Activated CD4-positive, alpha-beta memory T cell treated with anti-CD3 and anti-CD28 coated beads, Interleukin-2, amount 10 ng/mL, durations not matched to agents 7 days and 5 days (primary cell): ENCODE data around the gene LRCOL1. TPM values are rescaled to one million over a fixed set of nuclear protein-coding genes. Genes with fewer than 3 reads are reported as not detected.

Source experiments
- CTCF ChIA-PET: fragments of 350-600 bp; sonication (Branson Sonifier 250); formaldehyde crosslinking; loops from one replicate; lab custom pipeline; 2021; ENCODE audit warnings: antibody characterized with exemption, inconsistent platforms; lab: Charles Lee
- POLR2A ChIA-PET: fragments of 350-600 bp; sonication (Branson Sonifier 250); formaldehyde crosslinking; loops from one replicate; lab custom pipeline; 2021; ENCODE audit warnings: antibody characterized with exemption; lab: Charles Lee
- DNase-seq: peaks from one replicate; pipeline ENCODE4 v3.0.0-alpha.2; 2020
- H3K27ac Mint-ChIP-seq: one replicate; pipeline ENCODE4 v1.8.0; 2021; ENCODE audit warnings: mild to moderate bottlenecking, mixed read lengths
- H3K27me3 Mint-ChIP-seq: one replicate; pipeline ENCODE4 v1.8.0; 2021; ENCODE audit warnings: mixed read lengths
- H3K36me3 Mint-ChIP-seq: one replicate; pipeline ENCODE4 v1.8.0; 2021; ENCODE audit warnings: low read depth, mixed read lengths
- H3K4me1 Mint-ChIP-seq: one replicate; pipeline ENCODE4 v1.8.0; 2021; ENCODE audit warnings: mixed read lengths
- H3K4me3 Mint-ChIP-seq: one replicate; pipeline ENCODE4 v1.8.0; 2021; ENCODE audit warnings: mild to moderate bottlenecking, mixed read lengths
- H3K9me3 Mint-ChIP-seq: one replicate; pipeline ENCODE4 v1.8.0; 2021; ENCODE audit warnings: mixed read lengths
- total RNA-seq, 2 experiments: library from RNA; stranded (reverse); gene quantifications; one replicate each; pipeline ENCODE4 v1.2.3, GENCODE V29; 2021

Gene LRCOL1
- total RNA-seq, 2 experiments from 2014 or later, result not detected

DNA sequence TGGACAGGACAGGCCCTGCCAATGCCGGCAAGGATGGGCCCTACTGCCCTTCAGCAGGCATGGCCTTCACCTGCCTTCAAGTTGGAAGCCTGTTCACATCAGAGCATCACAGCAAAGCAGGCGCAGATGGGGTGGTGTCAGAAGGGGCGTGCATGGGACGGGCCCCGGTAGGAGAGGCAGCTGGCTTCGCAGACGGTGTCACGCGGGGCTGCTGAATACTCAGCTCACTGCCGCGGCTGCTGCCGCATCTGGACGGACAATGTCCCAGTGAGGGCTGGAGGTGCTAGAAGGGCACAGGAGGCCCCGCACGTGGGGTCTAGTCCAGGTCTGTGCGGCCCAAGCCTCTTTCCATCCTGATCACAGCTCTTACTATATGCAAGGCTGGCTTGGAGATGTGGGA is 42.1 kb downstream of the LRCOL1 start:
- Mint-ChIP-seq H3K27ac (no peak overlapping the region), H3K4me1 (no peaks in the 10 kb centered on the region), H3K36me3 (no peaks in the 10 kb centered on the region), H3K9me3 (no peaks in the 10 kb centered on the region), H3K27me3 (no peaks in the 10 kb centered on the region), H3K4me3 (no peak overlapping the region)
- no peak for DNase-seq
- POLR2A ChIA-PET, result no interaction called here
- CTCF ChIA-PET, result no interaction called here

- Mint-ChIP-seq H3K27ac (no peak overlapping the region), H3K4me3 (no peak overlapping the region), H3K9me3 (no peaks in the 10 kb centered on the region), H3K36me3 (no peaks in the 10 kb centered on the region), H3K27me3 (no peaks in the 10 kb centered on the region), H3K4me1 (no peaks in the 10 kb centered on the region)
- ChIA-PET POLR2A (no interaction called here), CTCF (interaction anchor here (0.5 to 0.7 kb wide), 3 partner anchors 49 to 164 kb away, joined by 3 to 4 read pairs (median 4); no protein-coding TSS in a partner anchor)
- DNase-seq, result no peak
Measured at GRCh38 chr12:132566516-132567131, 43.8 kb downstream of the LRCOL1 start.

GRCh38 chr12:132565365-132565764 is 45.0 kb downstream of the LRCOL1 start:
- CTCF ChIA-PET, result no interaction called here
- POLR2A ChIA-PET, result no interaction called here

GRCh38 chr12:132563911-132564310 is 46.5 kb downstream of the LRCOL1 start:
- Mint-ChIP-seq H3K27me3 (peaks cover 5% of the 10 kb centered on the region), H3K27ac (no peak overlapping the region), H3K9me3 (no peaks in the 10 kb centered on the region), H3K4me3 (no peak overlapping the region), H3K4me1 (peaks cover 8% of the 10 kb centered on the region), H3K36me3 (no peaks in the 10 kb centered on the region)
- POLR2A ChIA-PET, result no interaction called here
- DNase-seq, result no peak
- CTCF ChIA-PET, result interaction anchor here (0.6 kb wide), 1 partner anchor 159 kb away, joined by 4 read pairs; no protein-coding TSS in a partner anchor

More at GRCh38 chr12:132565365-132565764, 45.0 kb downstream of the LRCOL1 start:
- H3K9me3 Mint-ChIP-seq, result no peaks in the 10 kb centered on the region
- DNase-seq, result no peak
- H3K4me1 Mint-ChIP-seq, result peaks cover 4% of the 10 kb centered on the region
- H3K36me3 Mint-ChIP-seq, result no peaks in the 10 kb centered on the region
- no peaks in the 10 kb centered on the region for H3K27me3 Mint-ChIP-seq
- H3K4me3 Mint-ChIP-seq, result no peak overlapping the region
- H3K27ac Mint-ChIP-seq, result no peak overlapping the region

DNA sequence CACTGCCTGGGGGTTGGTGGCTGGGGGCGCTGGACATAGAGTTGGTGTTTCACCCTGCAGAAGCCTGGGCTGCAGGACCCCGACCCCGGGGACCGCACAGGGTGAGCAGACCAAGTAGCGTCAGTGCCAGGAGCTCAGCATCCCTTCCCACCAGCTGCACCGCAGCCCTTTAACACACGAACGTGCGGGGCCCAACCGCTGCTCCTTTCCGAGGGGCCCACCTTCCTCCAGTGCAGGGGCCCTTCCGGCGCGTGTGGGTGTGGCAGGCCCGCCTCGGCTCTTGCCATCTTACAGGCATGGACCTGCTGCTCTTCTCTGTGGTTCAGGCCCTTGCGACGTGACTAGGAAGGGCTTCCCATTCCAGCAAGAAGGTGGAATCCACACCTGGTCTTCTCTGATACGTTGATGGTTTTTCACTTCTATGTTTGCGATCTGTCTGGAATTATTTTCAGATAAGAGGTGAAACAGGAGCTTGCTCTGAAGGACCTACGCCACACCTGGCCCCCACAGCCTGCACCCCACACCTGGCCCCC is 47.8 kb downstream of the LRCOL1 start:
- no peak for DNase-seq
- H3K27ac Mint-ChIP-seq, result no peak overlapping the region
- H3K27me3 Mint-ChIP-seq, result peaks cover 13% of the 10 kb centered on the region
- H3K9me3 Mint-ChIP-seq, result no peaks in the 10 kb centered on the region
- CTCF ChIA-PET, result interaction anchor here (1.2 kb wide), 1 partner anchor 147 kb away, joined by 4 read pairs; no protein-coding TSS in a partner anchor
- peaks cover 10% of the 10 kb centered on the region for H3K4me1 Mint-ChIP-seq
- no peak overlapping the region for H3K4me3 Mint-ChIP-seq
- no peaks in the 10 kb centered on the region for H3K36me3 Mint-ChIP-seq
- POLR2A ChIA-PET, result no interaction called here

GRCh38 chr12:132561427-132562156 is 48.8 kb downstream of the LRCOL1 start:
- no peak for DNase-seq
- Mint-ChIP-seq H3K4me3 (peak overlapping the region; percentile 30), H3K27ac (no peak overlapping the region), H3K4me1 (peaks cover 10% of the 10 kb centered on the region), H3K27me3 (peaks cover 13% of the 10 kb centered on the region), H3K9me3 (no peaks in the 10 kb centered on the region), H3K36me3 (no peaks in the 10 kb centered on the region)
- POLR2A ChIA-PET, result no interaction called here
- CTCF ChIA-PET, result interaction anchor here (0.6 to 1.9 kb wide), 7 partner anchors 39 to 408 kb away, joined by 3 to 18 read pairs (median 4); no protein-coding TSS in a partner anchor

DNA sequence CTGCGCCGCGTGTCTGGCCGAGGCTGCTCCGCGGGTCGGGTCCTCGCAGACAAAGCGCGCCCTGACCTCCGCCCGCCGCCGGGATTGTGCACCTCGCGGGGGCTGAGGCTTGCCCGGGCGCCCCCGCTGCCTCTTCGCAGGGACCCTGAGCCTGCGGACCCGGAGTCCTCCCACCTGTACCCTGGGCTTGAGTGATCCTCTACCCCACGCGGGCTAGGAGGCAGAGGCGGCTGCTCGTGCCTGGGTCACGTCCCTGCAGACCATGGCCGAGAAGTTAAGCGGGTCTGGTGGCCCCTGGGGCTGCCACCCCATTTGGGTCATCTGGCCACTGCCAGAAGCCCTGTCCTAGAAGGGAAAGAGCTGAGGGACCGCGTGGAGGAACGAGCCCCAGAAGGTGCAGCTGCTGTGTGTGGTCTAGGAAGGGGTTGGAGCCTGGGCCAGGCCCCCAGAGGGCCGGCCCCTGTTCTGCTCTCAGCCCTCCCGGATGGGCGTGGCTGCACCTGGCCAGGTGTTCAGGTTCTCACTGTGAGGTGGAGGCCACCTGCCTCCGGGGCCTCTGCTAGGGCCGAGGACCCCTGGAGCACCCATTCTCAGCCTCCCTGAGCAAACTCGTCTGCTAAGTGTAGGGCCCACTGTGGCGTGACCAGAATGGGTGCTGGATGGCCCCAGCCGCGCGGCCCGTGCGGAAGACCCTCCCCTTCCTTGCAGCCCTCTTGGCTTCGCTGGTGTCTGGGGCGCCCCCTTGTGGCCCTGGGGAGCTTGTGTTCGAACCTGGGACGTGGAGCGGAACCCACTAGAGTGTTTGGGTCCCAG is 49.6 kb downstream of the LRCOL1 start:
- Mint-ChIP-seq H3K4me1 (peaks cover 10% of the 10 kb centered on the region), H3K27ac (no peak overlapping the region), H3K9me3 (no peaks in the 10 kb centered on the region), H3K4me3 (peak overlapping the region; percentile 52), H3K36me3 (no peaks in the 10 kb centered on the region), H3K27me3 (peaks cover 13% of the 10 kb centered on the region)
- peak; percentile 71 for DNase-seq
- POLR2A ChIA-PET, result no interaction called here
- CTCF ChIA-PET, result interaction anchor here (0.6 to 1.9 kb wide), 7 partner anchors 40 to 407 kb away, joined by 3 to 18 read pairs (median 3); no protein-coding TSS in a partner anchor

- Mint-ChIP-seq H3K36me3 (no peaks in the 10 kb centered on the region), H3K4me3 (no peak overlapping the region), H3K9me3 (no peaks in the 10 kb centered on the region), H3K4me1 (peaks cover 10% of the 10 kb centered on the region), H3K27me3 (peaks cover 13% of the 10 kb centered on the region), H3K27ac (no peak overlapping the region)
- DNase-seq, result peak; percentile 24
- ChIA-PET CTCF (interaction anchor here (0.6 to 1.9 kb wide), 4 partner anchors 54 to 145 kb away, joined by 3 to 18 read pairs (median 4); no protein-coding TSS in a partner anchor), POLR2A (no interaction called here)
Measured at GRCh38 chr12:132560364-132560613, 50.1 kb downstream of the LRCOL1 start.

GRCh38 chr12:132559652-132560363 is 50.6 kb downstream of the LRCOL1 start:
- Mint-ChIP-seq H3K36me3 (no peaks in the 10 kb centered on the region), H3K9me3 (no peaks in the 10 kb centered on the region), H3K4me1 (peaks cover 10% of the 10 kb centered on the region), H3K27me3 (peaks cover 13% of the 10 kb centered on the region), H3K4me3 (peak overlapping the region; percentile 58), H3K27ac (no peak overlapping the region)
- POLR2A ChIA-PET, result no interaction called here
- peak; percentile 50 for DNase-seq
- CTCF ChIA-PET, result interaction anchor here (1.9 kb wide), 1 partner anchor 130 kb away, joined by 5 read pairs; no protein-coding TSS in a partner anchor

- ChIA-PET CTCF (interaction anchor here (1.4 kb wide), 1 partner anchor 144 kb away, joined by 4 read pairs; no protein-coding TSS in a partner anchor), POLR2A (interaction anchor here (0.6 kb wide), 1 partner anchor 536 kb away, joined by 3 read pairs; no protein-coding TSS in a partner anchor)
- H3K27me3 Mint-ChIP-seq, result peaks cover 13% of the 10 kb centered on the region
- H3K27ac Mint-ChIP-seq, result no peak overlapping the region
- no peaks in the 10 kb centered on the region for H3K9me3 Mint-ChIP-seq
- peaks cover 10% of the 10 kb centered on the region for H3K4me1 Mint-ChIP-seq
- no peaks in the 10 kb centered on the region for H3K36me3 Mint-ChIP-seq
- no peak for DNase-seq
- H3K4me3 Mint-ChIP-seq, result peak overlapping the region; percentile 43
Measured at GRCh38 chr12:132558861-132559623, 51.3 kb downstream of the LRCOL1 start.

- Mint-ChIP-seq H3K27me3 (peaks cover 13% of the 10 kb centered on the region), H3K4me1 (peaks cover 10% of the 10 kb centered on the region), H3K27ac (no peak overlapping the region), H3K9me3 (no peaks in the 10 kb centered on the region), H3K36me3 (no peaks in the 10 kb centered on the region), H3K4me3 (peak overlapping the region; percentile 43)
- ChIA-PET POLR2A (interaction anchor here (0.6 kb wide), 1 partner anchor 536 kb away, joined by 3 read pairs; no protein-coding TSS in a partner anchor), CTCF (interaction anchor here (1.4 kb wide), 1 partner anchor 143 kb away, joined by 4 read pairs; no protein-coding TSS in a partner anchor)
- peak; percentile 19 for DNase-seq
Measured at GRCh38 chr12:132558042-132558856, 52.1 kb downstream of the LRCOL1 start.
